Activated T-helper 1 cell treated with anti-CD3 and anti-CD28 coated beads, Interleukin-12 subunit alpha, Interleukin-12 subunit beta, Interleukin-2, Interleukin-4 antibody, amounts not matched to agents 30 ng/mL and 10 ng/mL and 1 ng/mL, durations not matched to agents 14 hours and 24 hours and 36 hours (primary cell): Measurements from ENCODE around the gene TBR1. TPM values are rescaled to one million over a fixed set of nuclear protein-coding genes. Genes with fewer than 3 reads are reported as not detected.

Source experiments
- DNase-seq: peaks from one replicate; pipeline ENCODE4 v3.0.0; 2021; ENCODE audit warnings: low spot score
- H3K27ac Mint-ChIP-seq: one replicate; pipeline ENCODE4 v1.8.0; 2021; ENCODE audit warnings: mild to moderate bottlenecking, mixed read lengths
- H3K27me3 Mint-ChIP-seq: one replicate; pipeline ENCODE4 v1.8.0; 2022; ENCODE audit warnings: mild to moderate bottlenecking, moderate library complexity, mixed read lengths; ENCODE audit not compliant: insufficient read depth
- H3K36me3 Mint-ChIP-seq: one replicate; pipeline ENCODE4 v1.8.0; 2021; ENCODE audit warnings: low read depth, mixed read lengths
- H3K4me1 Mint-ChIP-seq: one replicate; pipeline ENCODE4 v1.8.0; 2021; ENCODE audit warnings: low read depth, mixed read lengths
- H3K4me3 Mint-ChIP-seq: one replicate; pipeline ENCODE4 v1.8.0; 2021; ENCODE audit warnings: mild to moderate bottlenecking, moderate library complexity, mixed read lengths
- H3K9me3 Mint-ChIP-seq: one replicate; pipeline ENCODE4 v1.8.0; 2021; ENCODE audit warnings: mixed read lengths
- intact Hi-C: fragments of 100-400 bp; cut with micrococcal nuclease; formaldehyde crosslinking; loops from one replicate; pipeline ENCODE4 v1.15.1; 2024
- total RNA-seq: library from RNA; stranded (reverse); gene quantifications from 2 replicates; pipeline ENCODE4 v1.2.3, GENCODE V29; 2022

TBR1 gene
- total RNA-seq, 1 donor from 2014 or later: not detected

DNA sequence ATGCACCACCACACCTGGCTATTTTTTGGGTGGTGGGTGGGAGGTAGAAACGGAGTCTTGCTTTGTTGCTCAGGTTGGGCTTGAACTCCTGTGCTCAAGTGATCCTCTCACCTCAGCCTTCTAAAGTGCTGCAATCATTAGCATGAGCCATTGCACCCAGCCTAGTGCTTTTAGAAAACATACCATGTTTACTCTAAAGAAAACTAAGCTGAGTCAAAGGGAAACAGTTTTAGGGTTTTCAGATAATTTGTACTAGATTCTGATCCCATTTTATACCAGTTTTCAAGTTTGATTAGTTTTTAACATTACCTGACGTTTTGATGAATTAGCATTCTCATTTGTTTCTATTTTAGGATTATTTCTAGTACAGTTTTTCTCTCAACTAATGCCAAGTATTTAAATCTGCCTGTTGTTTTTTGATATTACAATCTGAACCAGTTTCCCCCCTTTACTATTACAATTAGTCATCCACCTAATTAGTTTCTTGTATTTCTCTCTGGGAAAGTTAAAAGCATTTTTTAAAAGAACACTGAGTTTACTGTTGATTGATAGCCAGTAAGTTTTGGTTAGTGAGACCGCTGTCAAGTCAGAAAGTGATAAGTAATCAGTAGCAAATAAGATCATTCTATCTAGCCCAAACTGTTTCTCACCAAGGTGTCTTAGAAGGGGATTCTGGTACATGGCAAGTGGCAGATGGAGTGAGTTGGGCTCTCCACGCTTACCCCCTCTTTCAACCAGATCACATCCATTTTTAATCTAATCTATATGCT, 24.2 kb upstream of the TBR1 start:
- H3K9me3 Mint-ChIP-seq: no peaks in the 10 kb centered on the region
- H3K4me3 Mint-ChIP-seq: no peak overlapping the region
- intact Hi-C loops: no loop called here
- no peak for DNase-seq
- H3K27ac Mint-ChIP-seq: no peak overlapping the region
- no peaks in the 10 kb centered on the region for H3K27me3 Mint-ChIP-seq
- peaks cover 44% of the 10 kb centered on the region for H3K36me3 Mint-ChIP-seq
- peaks cover 10% of the 10 kb centered on the region for H3K4me1 Mint-ChIP-seq

DNA sequence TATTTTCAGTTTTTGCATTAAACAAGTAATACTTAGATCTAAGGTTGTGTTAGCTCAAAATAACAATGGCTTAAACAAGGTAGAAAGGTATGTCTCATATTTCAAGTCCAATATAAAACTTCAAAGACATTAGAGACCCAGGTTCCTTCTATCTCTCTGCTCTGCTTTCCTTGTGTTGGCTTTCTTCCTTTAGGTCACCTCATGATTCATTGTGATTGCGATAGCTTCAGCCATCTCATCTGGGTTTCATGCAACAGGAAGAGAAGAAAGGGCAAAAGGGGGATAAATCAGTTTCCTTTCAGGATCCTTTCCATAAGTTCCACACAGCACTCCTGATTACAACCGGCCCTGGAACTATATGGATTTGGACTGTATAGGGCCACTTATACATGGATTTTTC, 16.0 kb upstream of the TBR1 start:
- no peaks in the 10 kb centered on the region for H3K9me3 Mint-ChIP-seq
- peaks cover 33% of the 10 kb centered on the region for H3K36me3 Mint-ChIP-seq
- intact Hi-C loops: no loop called here
- no peaks in the 10 kb centered on the region for H3K27me3 Mint-ChIP-seq
- H3K4me3 Mint-ChIP-seq: no peak overlapping the region
- no peaks in the 10 kb centered on the region for H3K4me1 Mint-ChIP-seq
- DNase-seq: no peak
- H3K27ac Mint-ChIP-seq: no peak overlapping the region

DNA sequence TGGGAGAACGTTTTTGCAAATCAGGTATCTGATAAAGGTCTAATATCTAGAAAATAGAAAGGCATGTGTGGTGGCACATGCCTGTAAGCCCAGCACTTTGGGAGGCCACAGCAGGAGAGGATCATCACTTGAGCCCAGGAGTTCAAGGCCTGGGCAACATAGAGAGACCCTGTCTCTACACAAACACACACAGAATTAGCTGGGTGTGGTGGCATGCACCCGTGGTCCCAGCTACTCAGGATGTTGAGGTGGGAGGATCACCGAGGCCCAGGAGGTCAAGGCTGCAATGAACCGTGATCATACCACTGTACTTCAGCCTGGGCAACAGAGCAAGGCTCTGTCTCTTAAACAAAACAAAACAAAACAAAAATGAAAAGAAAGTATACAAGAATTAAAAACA, 13.8 kb upstream of the TBR1 start:
- no peak overlapping the region for H3K4me3 Mint-ChIP-seq

GRCh38 chr2:161406316-161406715, 9.8 kb upstream of the TBR1 start:
- H3K36me3 Mint-ChIP-seq: peaks cover 17% of the 10 kb centered on the region
- DNase-seq: no peak
- H3K27me3 Mint-ChIP-seq: no peaks in the 10 kb centered on the region
- intact Hi-C loops: no loop called here
- no peak overlapping the region for H3K4me3 Mint-ChIP-seq
- no peaks in the 10 kb centered on the region for H3K9me3 Mint-ChIP-seq
- no peaks in the 10 kb centered on the region for H3K4me1 Mint-ChIP-seq
- H3K27ac Mint-ChIP-seq: no peak overlapping the region

More for the DNA sequence above, 13.8 kb upstream of the TBR1 start:
- intact Hi-C loops: no loop called here
- no peaks in the 10 kb centered on the region for H3K27me3 Mint-ChIP-seq
- H3K4me1 Mint-ChIP-seq: no peaks in the 10 kb centered on the region
- H3K27ac Mint-ChIP-seq: no peak overlapping the region
- H3K36me3 Mint-ChIP-seq: peaks cover 18% of the 10 kb centered on the region
- no peak for DNase-seq
- no peaks in the 10 kb centered on the region for H3K9me3 Mint-ChIP-seq

GRCh38 chr2:161407597-161407996, 8.5 kb upstream of the TBR1 start:
- intact Hi-C loops: no loop called here
- no peak for DNase-seq
- Mint-ChIP-seq H3K4me1 (peaks cover 4% of the 10 kb centered on the region), H3K27me3 (no peaks in the 10 kb centered on the region), H3K4me3 (no peak overlapping the region), H3K36me3 (peaks cover 13% of the 10 kb centered on the region), H3K27ac (no peak overlapping the region), H3K9me3 (no peaks in the 10 kb centered on the region)

GRCh38 chr2:161409308-161409907, 6.7 kb upstream of the TBR1 start:
- peaks cover 10% of the 10 kb centered on the region for H3K4me1 Mint-ChIP-seq
- intact Hi-C loops: no loop called here
- no peaks in the 10 kb centered on the region for H3K9me3 Mint-ChIP-seq
- peaks cover 13% of the 10 kb centered on the region for H3K36me3 Mint-ChIP-seq
- no peak for DNase-seq
- no peak overlapping the region for H3K27ac Mint-ChIP-seq
- no peak overlapping the region for H3K4me3 Mint-ChIP-seq
- peaks cover 10% of the 10 kb centered on the region for H3K27me3 Mint-ChIP-seq

DNA sequence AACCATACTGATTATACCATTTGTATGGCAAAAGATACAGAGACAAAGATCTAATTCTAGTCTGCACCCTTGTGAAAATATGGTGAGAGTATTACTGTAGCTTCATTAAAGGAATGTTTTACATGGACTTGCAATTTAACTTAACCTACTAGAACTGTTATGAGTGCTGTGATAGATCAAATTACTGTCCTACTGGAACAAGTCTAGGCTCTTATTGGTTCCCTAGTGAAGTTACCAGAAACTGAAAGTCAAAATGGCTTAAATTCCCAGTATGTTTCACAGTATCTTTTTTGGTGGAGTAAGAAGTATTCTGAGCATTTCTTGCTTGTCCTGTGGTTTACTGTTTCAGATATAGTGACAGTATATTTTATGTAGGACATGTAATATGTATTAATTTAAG, 3.8 kb upstream of the TBR1 start:
- Mint-ChIP-seq H3K4me1 (peaks cover 34% of the 10 kb centered on the region), H3K4me3 (no peak overlapping the region), H3K27ac (no peak overlapping the region), H3K36me3 (peaks cover 19% of the 10 kb centered on the region), H3K9me3 (no peaks in the 10 kb centered on the region), H3K27me3 (peaks cover 35% of the 10 kb centered on the region)
- DNase-seq: no peak
- intact Hi-C loops: no loop called here

GRCh38 chr2:161414042-161415033, 1.8 kb upstream of the TBR1 start:
- no peaks in the 10 kb centered on the region for H3K9me3 Mint-ChIP-seq
- H3K27ac Mint-ChIP-seq: no peak overlapping the region
- intact Hi-C loops: loop anchor here (1.0 to 5.0 kb wide), 2 partner anchors 177 to 532 kb away; no protein-coding TSS in a partner anchor
- H3K27me3 Mint-ChIP-seq: peaks cover 52% of the 10 kb centered on the region
- peaks cover 22% of the 10 kb centered on the region for H3K36me3 Mint-ChIP-seq
- DNase-seq: no peak
- H3K4me3 Mint-ChIP-seq: peak overlapping the region; percentile 75
- peaks cover 53% of the 10 kb centered on the region for H3K4me1 Mint-ChIP-seq

DNA sequence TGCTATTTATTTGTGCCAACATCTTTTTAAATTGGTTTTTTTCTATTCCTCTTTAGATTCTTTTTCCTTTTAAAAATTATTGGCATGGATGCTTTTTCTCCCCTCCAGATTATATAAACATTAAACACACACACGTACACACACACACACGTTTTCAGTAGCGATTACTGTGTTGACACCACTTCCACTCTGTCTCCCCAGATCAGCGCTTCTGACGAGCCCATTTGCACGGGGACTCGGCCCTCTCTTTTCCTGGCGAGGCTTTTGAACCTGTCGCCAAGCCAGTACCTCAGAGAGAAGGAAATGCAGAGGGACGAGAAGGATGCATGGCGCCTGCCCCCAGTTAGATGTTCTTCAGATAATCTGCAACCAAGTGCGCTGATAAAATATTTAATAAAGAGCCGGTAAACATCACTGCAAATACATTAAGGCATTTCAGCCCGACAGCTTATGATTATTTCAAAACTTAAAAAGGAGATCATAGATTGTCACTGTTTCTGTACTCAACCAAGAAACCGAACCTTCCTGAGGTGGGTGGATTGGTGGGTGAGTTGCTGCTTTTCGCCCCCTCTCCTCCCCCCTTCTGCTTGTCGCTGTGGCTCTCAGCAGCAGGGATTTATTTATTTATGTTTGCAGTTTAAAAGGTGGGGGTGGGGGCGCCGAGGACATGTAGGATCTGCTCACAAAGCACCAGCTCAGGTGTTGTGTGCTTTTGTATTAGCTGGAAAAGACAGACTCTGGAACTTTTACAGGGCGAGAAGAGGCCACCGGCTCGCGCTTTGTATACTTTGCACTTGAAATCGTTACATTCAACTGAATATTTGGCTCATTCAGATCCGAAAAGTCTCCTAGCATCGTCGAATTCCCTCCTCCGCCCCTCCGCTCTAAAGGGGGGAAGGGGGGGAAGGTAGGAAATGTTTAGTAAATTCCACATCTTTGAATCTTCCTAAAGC, 787 bp upstream of the TBR1 start:
- peaks cover 23% of the 10 kb centered on the region for H3K36me3 Mint-ChIP-seq
- H3K4me1 Mint-ChIP-seq: peaks cover 61% of the 10 kb centered on the region
- no peak for DNase-seq
- H3K27me3 Mint-ChIP-seq: peaks cover 59% of the 10 kb centered on the region
- intact Hi-C loops: loop anchor here (5.0 kb wide), 1 partner anchor 178 kb away; no protein-coding TSS in a partner anchor
- H3K4me3 Mint-ChIP-seq: peak overlapping the region; percentile 68
- no peaks in the 10 kb centered on the region for H3K9me3 Mint-ChIP-seq
- H3K27ac Mint-ChIP-seq: peak overlapping the region; percentile 32

GRCh38 chr2:161416708-161417437, 776 bp downstream of the TBR1 start:
- DNase-seq: no peak
- intact Hi-C loops: loop anchor here (1.0 to 5.0 kb wide), 3 partner anchors 8 to 180 kb away; no protein-coding TSS in a partner anchor
- Mint-ChIP-seq H3K27ac (peak overlapping the region; percentile 59), H3K9me3 (no peaks in the 10 kb centered on the region), H3K4me3 (peak overlapping the region; percentile 68), H3K4me1 (peaks cover 63% of the 10 kb centered on the region), H3K36me3 (peaks cover 20% of the 10 kb centered on the region), H3K27me3 (peaks cover 74% of the 10 kb centered on the region)

- H3K27me3 Mint-ChIP-seq: peaks cover 82% of the 10 kb centered on the region
- H3K36me3 Mint-ChIP-seq: peaks cover 20% of the 10 kb centered on the region
- no peaks in the 10 kb centered on the region for H3K9me3 Mint-ChIP-seq
- peaks cover 59% of the 10 kb centered on the region for H3K4me1 Mint-ChIP-seq
- no peak for DNase-seq
- H3K27ac Mint-ChIP-seq: peak overlapping the region; percentile 22
- intact Hi-C loops: loop anchor here (2.0 to 5.0 kb wide), 2 partner anchors 13 to 180 kb away; no protein-coding TSS in a partner anchor
- peak overlapping the region; percentile 32 for H3K4me3 Mint-ChIP-seq
Measured at GRCh38 chr2:161417438-161418274, 1.6 kb downstream of the TBR1 start.
